Neuronal stem cell (in vitro differentiated cells): ENCODE results near the gene EBLN2. TPM values are rescaled to one million over a fixed set of nuclear protein-coding genes. Genes with fewer than 3 reads are reported as not detected.

Source experiments
- DNase-seq: peaks from one replicate; pipeline ENCODE4 v3.0.0-alpha.2; 2013; ENCODE audit warnings: low spot score
- H2AFZ ChIP-seq: one replicate; pipeline ENCODE4 v1.6.1; 2013; ENCODE audit warnings: mild to moderate bottlenecking, low read length, inconsistent platforms
- H2AK5ac ChIP-seq: 2 replicates; pipeline ENCODE4 v1.6.1; 2013; ENCODE audit warnings: low read depth, mild to moderate bottlenecking, inconsistent platforms, low read length, moderate library complexity, mixed read lengths
- H2BK120ac ChIP-seq: 2 replicates; pipeline ENCODE4 v1.6.1; 2013; ENCODE audit warnings: low read depth, mild to moderate bottlenecking, inconsistent platforms, low read length, moderate library complexity, mixed read lengths
- H2BK12ac ChIP-seq: one replicate; pipeline ENCODE4 v1.6.1; 2013; ENCODE audit warnings: low read length, inconsistent platforms
- H2BK15ac ChIP-seq: 2 replicates; pipeline ENCODE4 v1.6.1; 2013; ENCODE audit warnings: mild to moderate bottlenecking, low read length, inconsistent platforms, mixed read lengths
- H2BK5ac ChIP-seq: one replicate; pipeline ENCODE4 v1.6.1; 2013; ENCODE audit warnings: inconsistent platforms, mild to moderate bottlenecking, low read length, moderate library complexity
- H3K14ac ChIP-seq: one replicate; pipeline ENCODE4 v1.6.1; 2013; ENCODE audit warnings: low read length, inconsistent platforms
- H3K18ac ChIP-seq: 2 replicates; pipeline ENCODE4 v1.6.1; 2013; ENCODE audit warnings: low read length, inconsistent platforms
- H3K23ac ChIP-seq: 2 replicates; pipeline ENCODE4 v1.6.1; 2013; ENCODE audit warnings: low read depth, mild to moderate bottlenecking, mixed read lengths, low read length, inconsistent platforms; ENCODE audit not compliant: poor library complexity
- H3K27ac ChIP-seq: replicated peaks from 3 replicates; pipeline ENCODE4 v1.5.1; 2013; ENCODE audit warnings: low read length, inconsistent platforms
- H3K27me3 ChIP-seq, 3 experiments: 2 replicates each; pipeline ENCODE4 v1.6.1; 2013; ENCODE audit warnings: low read length in 3 of 3, mild to moderate bottlenecking in 2 of 3, inconsistent platforms in 1 of 3, low read depth in 1 of 3, mixed read lengths in 1 of 3, moderate library complexity in 1 of 3; ENCODE audit not compliant: control insufficient read depth in 3 of 3, insufficient read depth in 3 of 3
- H3K36me3 ChIP-seq, 2 donors: replicated peaks in 1 of 2; 2 replicates each; pipeline ENCODE4 v1.6.1; 2013; ENCODE audit warnings: low read length in 2 of 2; ENCODE audit not compliant: control insufficient read depth in 2 of 2, insufficient read depth in 2 of 2
- H3K4ac ChIP-seq: 2 replicates; pipeline ENCODE4 v1.6.1; 2013; ENCODE audit warnings: inconsistent platforms, mild to moderate bottlenecking, low read length, moderate library complexity
- H3K4me1 ChIP-seq, 2 donors: 1 replicate in 1 of 2; 2 replicates in 1 of 2; pipeline ENCODE4 v1.6.1; 2013; ENCODE audit warnings: low read length in 2 of 2, low read depth in 1 of 2; ENCODE audit not compliant: control insufficient read depth in 2 of 2, insufficient read depth in 1 of 2
- H3K4me2 ChIP-seq: one replicate; pipeline ENCODE4 v1.6.1; 2013; ENCODE audit warnings: mild to moderate bottlenecking, low read length, inconsistent platforms; ENCODE audit not compliant: insufficient read depth, poor library complexity, severe bottlenecking
- H3K4me3 ChIP-seq, 2 donors: 2 replicates each; pipeline ENCODE4 v1.5.1; 2013; ENCODE audit warnings: low read length in 2 of 2, mild to moderate bottlenecking in 2 of 2, inconsistent platforms in 1 of 2, moderate library complexity in 1 of 2
- H3K79me1 ChIP-seq: one replicate; pipeline ENCODE4 v1.6.1; 2013; ENCODE audit warnings: low read depth, mild to moderate bottlenecking, inconsistent platforms, low read length, moderate library complexity
- H3K9ac ChIP-seq: one replicate; pipeline ENCODE4 v1.6.1; 2013; ENCODE audit warnings: mild to moderate bottlenecking, low read depth, low read length, inconsistent platforms; ENCODE audit not compliant: poor library complexity
- H3K9me3 ChIP-seq, 2 donors: replicated peaks in 1 of 2; 2 replicates each; pipeline versions ENCODE3 to v1.6.1; 2013; ENCODE audit warnings: low read length in 2 of 2, mild to moderate bottlenecking in 2 of 2, inconsistent platforms in 1 of 2, low read depth in 1 of 2, mixed read lengths in 1 of 2, moderate library complexity in 1 of 2; ENCODE audit not compliant: control insufficient read depth in 2 of 2, insufficient read depth in 1 of 2
- H4K8ac ChIP-seq: one replicate; pipeline ENCODE4 v1.6.1; 2013; ENCODE audit warnings: low read depth, mild to moderate bottlenecking, inconsistent platforms, low read length, moderate library complexity
- H4K91ac ChIP-seq: one replicate; pipeline ENCODE4 v1.6.1; 2013; ENCODE audit warnings: low read length, low read depth, mild to moderate bottlenecking, inconsistent platforms; ENCODE audit not compliant: poor library complexity
- WGBS, 2 donors: extraction: QIAGEN DNeasy Blood & Tissue Kit; methylation state at CpG; one replicate each; pipeline ENCODE4 v1.1.7; 2013; ENCODE audit warnings: missing lambda C conversion rate in 2 of 2, mixed read lengths in 1 of 2; ENCODE audit not compliant: insufficient read length in 2 of 2, insufficient replicate concordance in 1 of 2; ENCODE audit errors: extremely low coverage in 2 of 2; 5-methylcytosine and 5-hydroxymethylcytosine counted together
- polyA plus RNA-seq, 2 experiments: library from polyadenylated mRNA; stranded (reverse); fragments of 200-250 nt; gene quantifications; one replicate each; pipeline ENCODE4 v1.2.3, GENCODE V29; 2013

Gene EBLN2
- polyA plus RNA-seq (2013, experiment 1 of 2): 2.7 TPM
- 2.2 TPM for polyA plus RNA-seq (2013, experiment 2 of 2)

DNA sequence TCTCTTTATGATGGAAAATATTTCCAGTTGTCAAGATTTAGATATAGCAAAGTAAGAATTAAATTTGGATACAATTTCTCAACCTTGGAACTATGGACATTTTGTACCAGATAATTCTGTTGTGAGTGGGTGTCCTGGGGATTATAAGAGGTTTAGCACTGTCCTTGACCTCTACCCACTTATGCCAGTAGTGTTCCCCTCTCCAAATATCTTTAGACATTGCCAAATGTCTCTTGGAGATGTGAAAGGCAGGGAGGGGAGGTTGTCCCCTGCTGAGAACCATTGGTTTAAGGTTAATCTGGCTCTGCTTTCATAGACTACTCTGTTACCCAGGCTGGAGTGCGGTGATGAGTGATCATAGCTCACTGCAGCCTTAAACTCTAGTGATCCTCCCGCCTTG, at the start of gene EBLN2:
Gene EBLN2, plus strand, starts transcription at position 244 of the 400 bp plus-strand sequence. CDS start 423 bp downstream, outside the sequence.
- Histone ChIP-seq H3K4me1 (no peaks in the 10 kb centered on the region), H4K8ac (no peak within 1 kb of the TSS), H2AFZ (no peak within 1 kb of the TSS), H3K4ac (no peak within 1 kb of the TSS), H2BK15ac (no peak within 1 kb of the TSS), H4K91ac (no peak within 1 kb of the TSS), H2BK120ac (no peak within 1 kb of the TSS), H3K27me3 (no peaks in the 10 kb centered on the region), H2BK5ac (no peak within 1 kb of the TSS), H2BK12ac (no peak within 1 kb of the TSS), H3K9me3 (no peaks in the 10 kb centered on the region), H3K36me3 (peaks cover 15 to 79% of the 10 kb centered on the region in 2 donors), H3K23ac (no peak within 1 kb of the TSS), H3K27ac (no peak within 1 kb of the TSS), H3K18ac (no peak within 1 kb of the TSS), H3K14ac (no peak within 1 kb of the TSS), H3K4me2 (no peak within 1 kb of the TSS), H2AK5ac (no peak within 1 kb of the TSS), H3K79me1 (peaks cover 1% of the 10 kb centered on the region), H3K9ac (no peak within 1 kb of the TSS), H3K4me3 (no peak within 1 kb of the TSS)
- no CpG with 5 or more reads among the region's 2 CpGs for WGBS, 2 donors
- no peak for DNase-seq

DNA sequence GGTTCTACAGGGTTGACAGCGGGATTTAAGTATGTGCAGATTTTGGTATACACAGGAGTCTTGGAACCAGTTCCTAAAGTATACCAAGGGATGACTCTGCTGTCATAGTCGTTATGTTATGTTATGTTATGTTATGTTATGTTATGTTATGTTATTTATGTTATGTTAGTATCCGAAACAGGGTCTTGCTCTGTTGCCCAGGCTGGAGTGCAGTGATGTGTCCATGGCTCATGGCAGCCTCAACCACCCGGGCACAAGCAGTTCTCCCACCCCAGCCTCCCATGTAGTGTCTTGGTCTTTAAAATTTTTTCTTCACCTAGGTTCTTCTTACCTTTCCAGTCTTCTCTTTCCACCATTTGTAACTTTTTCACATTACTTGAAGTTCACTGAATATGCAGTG, 43.2 kb upstream of the EBLN2 start:
- H2BK5ac ChIP-seq: no peak overlapping the region
- H2AFZ ChIP-seq: no peak overlapping the region
- H3K9me3 ChIP-seq: no peaks in the 10 kb centered on the region
- no peak overlapping the region for H2BK120ac ChIP-seq
- no peaks in the 10 kb centered on the region for H3K27me3 ChIP-seq
- no CpG with 5 or more reads among the region's 4 CpGs for WGBS, 2 donors
- no peak overlapping the region for H2AK5ac ChIP-seq
- no peak overlapping the region for H3K4ac ChIP-seq
- peaks cover 0 to 62% of the 10 kb centered on the region in 2 donors for H3K36me3 ChIP-seq
- no peak overlapping the region for H2BK12ac ChIP-seq
- H3K4me3 ChIP-seq: no peak overlapping the region
- no peak overlapping the region for H4K8ac ChIP-seq
- no peaks in the 10 kb centered on the region for H3K4me1 ChIP-seq
- H3K79me1 ChIP-seq: no peaks in the 10 kb centered on the region
- no peak overlapping the region for H3K27ac ChIP-seq
- no peak overlapping the region for H3K18ac ChIP-seq
- H2BK15ac ChIP-seq: no peak overlapping the region
- no peak overlapping the region for H4K91ac ChIP-seq
- no peak for DNase-seq
- no peak overlapping the region for H3K4me2 ChIP-seq
- H3K14ac ChIP-seq: no peak overlapping the region
- H3K23ac ChIP-seq: no peak overlapping the region
- H3K9ac ChIP-seq: no peak overlapping the region

DNA sequence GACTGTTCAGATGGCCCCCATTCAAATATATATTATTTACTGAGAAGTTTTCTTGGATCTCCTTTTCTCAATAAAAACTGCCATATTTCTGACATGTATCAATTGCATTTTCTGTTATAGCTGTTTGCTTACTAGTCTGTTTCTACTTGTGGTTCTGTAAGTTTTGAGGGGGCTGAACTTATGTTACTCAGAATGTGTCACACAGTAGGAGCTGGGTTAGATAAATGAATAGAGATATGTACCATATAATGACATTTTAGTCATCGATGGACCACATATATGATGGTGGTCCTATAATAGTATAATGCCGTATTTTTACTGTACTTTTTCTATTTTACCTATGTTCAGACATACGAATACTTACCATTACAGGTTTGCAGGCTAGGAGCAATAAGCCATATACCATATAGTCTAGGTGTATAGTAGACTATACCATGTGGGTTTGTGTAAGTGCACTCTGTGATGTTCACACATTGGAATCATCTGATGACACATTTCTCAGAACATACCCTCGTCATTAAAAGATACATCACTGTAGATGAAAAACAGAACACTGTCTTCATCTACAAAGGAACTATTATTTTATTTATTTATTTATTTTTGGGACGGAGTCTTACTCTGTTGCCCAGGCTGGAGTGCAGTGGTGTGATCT, 42.5 kb upstream of the EBLN2 start:
- H3K4me2 ChIP-seq: no peak overlapping the region
- H3K18ac ChIP-seq: no peak overlapping the region
- DNase-seq: no peak

DNA sequence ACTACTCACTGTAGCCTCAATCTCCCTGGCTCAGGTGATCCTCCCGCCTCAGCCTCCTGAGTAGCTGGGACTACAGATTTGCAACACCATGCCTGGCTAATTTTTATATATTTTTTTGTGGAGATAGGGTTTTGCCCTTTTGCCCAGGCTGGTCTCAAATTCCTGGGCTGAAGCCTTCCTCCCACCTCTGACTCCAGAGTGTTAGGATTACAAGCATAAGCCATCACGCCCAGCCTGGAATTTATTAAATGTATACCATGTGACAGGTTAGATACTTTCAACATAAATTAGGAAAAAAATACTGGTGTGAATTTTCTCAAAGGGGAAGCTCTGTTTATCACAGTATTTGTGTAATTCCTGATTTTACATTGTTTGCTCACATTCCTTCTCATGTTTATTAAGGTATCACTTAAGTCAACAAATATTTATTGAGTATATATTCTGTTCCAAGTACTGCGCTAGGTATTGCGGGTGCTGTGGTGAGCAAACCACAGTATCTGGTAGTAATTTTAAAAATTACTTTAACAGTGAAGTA, 40.1 kb upstream of the EBLN2 start:
- Histone ChIP-seq H2AFZ (no peak overlapping the region), H3K4ac (no peak overlapping the region), H4K91ac (no peak overlapping the region), H3K23ac (no peak overlapping the region), H2AK5ac (no peak overlapping the region), H4K8ac (no peak overlapping the region), H2BK15ac (no peak overlapping the region), H3K9me3 (no peaks in the 10 kb centered on the region), H3K4me1 (peaks cover 3% of the 10 kb centered on the region in 2 donors), H3K36me3 (peaks cover 0 to 40% of the 10 kb centered on the region in 2 donors), H3K27ac (no peak overlapping the region), H3K27me3 (no peaks in the 10 kb centered on the region), H3K9ac (no peak overlapping the region), H2BK12ac (no peak overlapping the region), H2BK120ac (no peak overlapping the region), H3K4me3 (no peak overlapping the region), H3K79me1 (no peaks in the 10 kb centered on the region), H3K14ac (no peak overlapping the region), H3K18ac (no peak overlapping the region), H2BK5ac (no peak overlapping the region), H3K4me2 (no peak overlapping the region)
- WGBS, 2 donors: no CpG with 5 or more reads among the region's 4 CpGs
- no peak for DNase-seq

More for the DNA sequence above, 42.5 kb upstream of the EBLN2 start:
- no peak overlapping the region for H2AFZ ChIP-seq
- H3K9ac ChIP-seq: no peak overlapping the region
- no peak overlapping the region for H2BK5ac ChIP-seq
- no peaks in the 10 kb centered on the region for H3K4me1 ChIP-seq
- no peak overlapping the region for H2AK5ac ChIP-seq
- H3K9me3 ChIP-seq: no peaks in the 10 kb centered on the region
- H3K4me3 ChIP-seq: no peak overlapping the region
- H2BK15ac ChIP-seq: no peak overlapping the region
- peaks cover 0 to 57% of the 10 kb centered on the region in 2 donors for H3K36me3 ChIP-seq
- H3K27me3 ChIP-seq: no peaks in the 10 kb centered on the region
- H4K8ac ChIP-seq: no peak overlapping the region
- no peak overlapping the region for H4K91ac ChIP-seq
- no peak overlapping the region for H3K4ac ChIP-seq
- no CpG with 5 or more reads among the region's 5 CpGs for WGBS, 2 donors
- H2BK120ac ChIP-seq: no peak overlapping the region
- H3K27ac ChIP-seq: no peak overlapping the region
- no peak overlapping the region for H2BK12ac ChIP-seq
- H3K23ac ChIP-seq: no peak overlapping the region
- no peaks in the 10 kb centered on the region for H3K79me1 ChIP-seq
- H3K14ac ChIP-seq: no peak overlapping the region
